ENCODE measurements around the gene LIPC.

LIPC gene

DNA sequence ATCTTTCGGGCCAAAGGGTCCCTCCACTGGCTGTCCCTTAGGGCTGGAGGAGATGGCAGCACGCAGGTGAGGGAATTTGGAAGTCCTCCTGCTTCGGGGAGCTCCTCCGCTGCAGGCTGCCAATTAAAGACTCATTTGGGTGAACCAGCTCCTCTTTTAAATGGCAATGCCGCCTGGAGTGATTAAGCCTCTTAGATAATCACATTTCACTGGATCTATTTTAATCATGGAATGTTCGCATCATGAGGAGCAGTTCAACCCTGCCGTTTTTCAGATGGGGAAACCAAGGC lies 117.9 kb downstream of the LIPC start:
- no peak overlapping the region for H3K27ac ChIP-seq (ENCODE audit: low read length)
- H3K4me2 ChIP-seq (ENCODE audit: insufficient read depth, low read length) = no peak overlapping the region
- H2AFZ ChIP-seq (ENCODE audit: low read depth, low read length) = no peak overlapping the region
- no peak overlapping the region for H3K4me3 ChIP-seq (ENCODE audit: low read depth in 1 of 2, low read length in 2 of 2)
- H3K9ac ChIP-seq (ENCODE audit: low read depth, low read length) = no peak overlapping the region
- H3K79me2 ChIP-seq (ENCODE audit: insufficient read depth, low read length) = no peaks in the 10 kb centered on the region
- no peaks in the 10 kb centered on the region for H3K9me3 ChIP-seq (ENCODE audit: insufficient read depth, low read length, severe bottlenecking)
- H3K36me3 ChIP-seq (ENCODE audit: insufficient read depth, low read length) = no peaks in the 10 kb centered on the region
- TF ChIP-seq EZH2 (IDR thresholded peaks at IDR 0.05; ENCODE audit: borderline replicate concordance, low read depth, low read length, severe bottlenecking) = no peak
- TF ChIP-seq, protein P1, sequence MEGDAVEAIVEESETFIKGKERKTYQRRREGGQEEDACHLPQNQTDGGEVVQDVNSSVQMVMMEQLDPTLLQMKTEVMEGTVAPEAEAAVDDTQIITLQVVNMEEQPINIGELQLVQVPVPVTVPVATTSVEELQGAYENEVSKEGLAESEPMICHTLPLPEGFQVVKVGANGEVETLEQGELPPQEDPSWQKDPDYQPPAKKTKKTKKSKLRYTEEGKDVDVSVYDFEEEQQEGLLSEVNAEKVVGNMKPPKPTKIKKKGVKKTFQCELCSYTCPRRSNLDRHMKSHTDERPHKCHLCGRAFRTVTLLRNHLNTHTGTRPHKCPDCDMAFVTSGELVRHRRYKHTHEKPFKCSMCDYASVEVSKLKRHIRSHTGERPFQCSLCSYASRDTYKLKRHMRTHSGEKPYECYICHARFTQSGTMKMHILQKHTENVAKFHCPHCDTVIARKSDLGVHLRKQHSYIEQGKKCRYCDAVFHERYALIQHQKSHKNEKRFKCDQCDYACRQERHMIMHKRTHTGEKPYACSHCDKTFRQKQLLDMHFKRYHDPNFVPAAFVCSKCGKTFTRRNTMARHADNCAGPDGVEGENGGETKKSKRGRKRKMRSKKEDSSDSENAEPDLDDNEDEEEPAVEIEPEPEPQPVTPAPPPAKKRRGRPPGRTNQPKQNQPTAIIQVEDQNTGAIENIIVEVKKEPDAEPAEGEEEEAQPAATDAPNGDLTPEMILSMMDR (IDR thresholded peaks at IDR 0.05; ENCODE audit: borderline replicate concordance, extremely low read depth, low read length, poor library complexity, severe bottlenecking) = no peak
- no peaks in the 10 kb centered on the region for H4K20me1 ChIP-seq (ENCODE audit: insufficient read depth, low read length)
- ATAC-seq (ENCODE audit: insufficient read depth, low read depth) (no peak), DNase-seq (no peak)
- peaks cover 34% of the 10 kb centered on the region for H3K4me1 ChIP-seq (ENCODE audit: insufficient read depth, low read length)
- no peaks in the 10 kb centered on the region for H3K27me3 ChIP-seq (ENCODE audit: insufficient read depth, low read length, poor library complexity)

- Histone ChIP-seq H3K36me3 (ENCODE audit: insufficient read depth, low read length) (no peaks in the 10 kb centered on the region), H3K27ac (ENCODE audit: low read length) (peak overlapping the region; percentile 44), H3K4me1 (ENCODE audit: insufficient read depth, low read length) (peaks cover 20% of the 10 kb centered on the region), H3K9me3 (ENCODE audit: insufficient read depth, low read length, severe bottlenecking) (no peaks in the 10 kb centered on the region), H3K79me2 (ENCODE audit: insufficient read depth, low read length) (no peaks in the 10 kb centered on the region), H2AFZ (ENCODE audit: low read depth, low read length) (no peak overlapping the region; the same call in 1 of the 2 replicates), H3K9ac (ENCODE audit: low read depth, low read length) (no peak overlapping the region), H3K4me3 (ENCODE audit: low read depth in 1 of 2, low read length in 2 of 2) (no peak overlapping the region), H4K20me1 (ENCODE audit: insufficient read depth, low read length) (no peaks in the 10 kb centered on the region), H3K27me3 (ENCODE audit: insufficient read depth, low read length, poor library complexity) (no peaks in the 10 kb centered on the region), H3K4me2 (ENCODE audit: insufficient read depth, low read length) (no peak overlapping the region)
- TF ChIP-seq, protein P1 (IDR thresholded peaks at IDR 0.05; ENCODE audit: borderline replicate concordance, extremely low read depth, low read length, poor library complexity, severe bottlenecking) = no peak
- no peak for TF ChIP-seq EZH2 (IDR thresholded peaks at IDR 0.05; ENCODE audit: borderline replicate concordance, low read depth, low read length, severe bottlenecking)
- DNase-seq = peak; percentile 71
- peak; percentile 80 for ATAC-seq (ENCODE audit: insufficient read depth, low read depth)
Measured at GRCh38 chr15:58551084-58551763, 119.4 kb downstream of the LIPC start.

GRCh38 chr15:58551764-58552504 lies 120.1 kb downstream of the LIPC start:
- Histone ChIP-seq H3K36me3 (ENCODE audit: insufficient read depth, low read length) (no peaks in the 10 kb centered on the region), H3K4me2 (ENCODE audit: insufficient read depth, low read length) (no peak overlapping the region), H3K4me3 (ENCODE audit: low read depth in 1 of 2, low read length in 2 of 2) (no peak overlapping the region), H3K9ac (ENCODE audit: low read depth, low read length) (no peak overlapping the region), H3K9me3 (ENCODE audit: insufficient read depth, low read length, severe bottlenecking) (no peaks in the 10 kb centered on the region), H3K27me3 (ENCODE audit: insufficient read depth, low read length, poor library complexity) (no peaks in the 10 kb centered on the region), H3K79me2 (ENCODE audit: insufficient read depth, low read length) (no peaks in the 10 kb centered on the region), H3K27ac (ENCODE audit: low read length) (peak overlapping the region; percentile 44), H4K20me1 (ENCODE audit: insufficient read depth, low read length) (no peaks in the 10 kb centered on the region), H2AFZ (ENCODE audit: low read depth, low read length) (no peak overlapping the region; the same call in 1 of the 2 replicates), H3K4me1 (ENCODE audit: insufficient read depth, low read length) (peaks cover 17% of the 10 kb centered on the region)
- ATAC-seq (ENCODE audit: insufficient read depth, low read depth) (peak; percentile 35; the same call in 2 of the 3 replicates), DNase-seq (no peak)
- TF ChIP-seq, protein P1 (IDR thresholded peaks at IDR 0.05; ENCODE audit: borderline replicate concordance, extremely low read depth, low read length, poor library complexity, severe bottlenecking) = no peak
- TF ChIP-seq EZH2 (IDR thresholded peaks at IDR 0.05; ENCODE audit: borderline replicate concordance, low read depth, low read length, severe bottlenecking) = no peak

Data from DND-41 (cell line).